IPS-18a (cell line): Measurements from ENCODE around the gene PBX2.
"Not testable (repeated sequence)": the region's sequence is repeated elsewhere in the genome, so short reads cannot be mapped to it uniquely, and the experiment has no call there.

Experiments used
- H3K27ac ChIP-seq: one replicate; pipeline ENCODE4 v1.5.1; 2013; ENCODE audit warnings: low read length
- H3K27me3 ChIP-seq: one replicate; pipeline ENCODE4 v1.6.1; 2013; ENCODE audit warnings: mild to moderate bottlenecking, low read length; ENCODE audit not compliant: control insufficient read depth, insufficient read depth
- H3K36me3 ChIP-seq: one replicate; pipeline ENCODE4 v1.6.1; 2013; ENCODE audit warnings: low read depth, low read length; ENCODE audit not compliant: control insufficient read depth
- H3K4me1 ChIP-seq: one replicate; pipeline ENCODE4 v1.6.1; 2013; ENCODE audit warnings: low read depth, low read length; ENCODE audit not compliant: control insufficient read depth
- H3K4me3 ChIP-seq: one replicate; pipeline ENCODE4 v1.5.1; 2013; ENCODE audit warnings: low read length
- H3K9ac ChIP-seq: one replicate; pipeline ENCODE4 v1.6.1; 2013; ENCODE audit warnings: mild to moderate bottlenecking, low read length, moderate library complexity
- H3K9me3 ChIP-seq: one replicate; pipeline ENCODE4 v1.6.1; 2013; ENCODE audit warnings: low read depth, low read length; ENCODE audit not compliant: control insufficient read depth

Gene PBX2

DNA sequence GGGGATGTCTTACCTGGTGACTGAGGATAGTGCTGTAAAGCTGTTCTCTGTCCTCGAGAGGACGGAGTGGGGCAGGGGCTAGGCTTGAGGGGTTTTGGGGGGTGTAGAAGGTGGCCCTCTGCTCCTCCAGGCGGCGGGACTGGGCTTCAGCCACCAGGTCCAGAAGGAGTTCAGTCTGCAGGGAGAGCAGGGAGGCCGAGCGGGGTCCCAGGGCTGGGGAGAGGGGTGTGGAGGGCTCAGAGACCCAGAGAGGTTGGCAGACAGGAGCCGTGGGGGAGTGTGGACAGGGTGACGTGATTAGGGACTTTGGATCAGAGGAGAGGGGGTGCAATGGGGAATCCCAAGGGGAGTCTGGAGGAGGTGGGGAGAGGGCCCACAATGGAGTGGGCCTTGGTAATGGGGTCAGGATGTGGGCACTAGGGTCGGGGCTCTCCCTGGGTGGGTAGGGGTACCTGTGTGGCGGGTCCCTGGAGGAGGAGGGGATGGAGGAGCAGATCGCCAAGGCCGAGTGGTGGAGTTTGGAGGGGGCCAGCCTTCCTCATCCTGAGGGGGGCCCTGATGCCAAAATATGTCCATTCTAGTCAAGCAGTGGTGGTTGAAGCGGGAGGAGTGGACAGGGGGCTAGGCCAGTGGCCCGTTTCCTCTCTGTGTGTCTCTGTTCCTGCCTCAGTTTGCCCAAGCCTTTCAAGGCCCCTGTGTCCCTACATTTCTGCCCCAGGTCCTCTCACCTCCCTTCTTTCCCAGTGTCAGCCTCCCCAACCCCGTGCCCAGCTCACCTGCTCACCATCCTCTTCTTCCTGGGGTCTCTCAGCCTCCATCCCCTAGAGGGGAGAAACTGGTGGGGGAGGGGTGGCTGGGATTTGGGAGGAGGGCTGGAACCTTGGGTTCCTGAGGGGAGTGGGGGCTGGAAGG, 1.9 kb upstream of the PBX2 start:
- no peak overlapping the region for H3K9ac ChIP-seq
- peaks cover 36% of the 10 kb centered on the region for H3K4me1 ChIP-seq
- no peak overlapping the region for H3K4me3 ChIP-seq

DNA sequence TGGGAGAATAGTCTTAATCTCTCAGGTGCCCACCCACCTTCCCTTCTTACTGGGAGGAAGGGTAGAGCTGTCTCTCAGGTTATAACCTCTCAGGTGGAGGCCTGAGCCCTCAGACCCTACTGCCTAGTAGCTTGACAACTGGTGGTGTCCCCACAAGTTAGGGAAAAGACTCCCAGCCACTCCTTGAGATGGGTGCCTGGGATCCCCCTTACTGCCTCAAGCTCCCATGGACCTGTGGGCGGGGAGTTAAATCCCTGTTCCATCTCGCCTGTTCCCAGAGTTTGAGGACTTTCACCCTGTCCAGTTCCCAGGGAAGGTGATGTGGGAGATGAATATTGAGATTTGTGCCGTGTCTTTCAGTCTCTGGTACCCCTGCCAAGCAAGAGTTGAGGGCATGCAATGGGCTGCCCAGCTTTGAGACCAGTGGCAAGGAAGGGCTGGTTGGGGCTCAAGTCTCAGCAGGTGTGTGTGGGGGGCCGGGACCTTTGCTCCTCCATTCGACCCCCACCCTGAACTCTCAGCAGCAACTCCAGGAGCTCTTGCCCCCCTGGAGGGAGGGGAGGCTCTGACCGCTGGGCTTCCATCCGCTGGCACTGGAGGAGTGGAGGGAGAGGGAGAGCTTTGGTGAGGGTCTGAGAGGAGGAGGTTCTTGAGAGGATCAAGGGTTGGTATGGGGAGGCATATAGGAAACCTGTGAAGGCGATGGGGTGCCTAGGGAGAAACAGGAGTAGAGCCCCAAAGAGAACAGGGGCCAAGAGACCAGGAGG, 1.1 kb upstream of the PBX2 start:
- no peaks in the 10 kb centered on the region for H3K27me3 ChIP-seq
- peaks cover 19% of the 10 kb centered on the region for H3K36me3 ChIP-seq
- no peaks in the 10 kb centered on the region for H3K9me3 ChIP-seq
- H3K4me3 ChIP-seq = no peak overlapping the region
- peaks cover 34% of the 10 kb centered on the region for H3K4me1 ChIP-seq
- H3K9ac ChIP-seq = no peak overlapping the region
- H3K27ac ChIP-seq = no peak overlapping the region

More for the DNA sequence above, 1.9 kb upstream of the PBX2 start:
- Histone ChIP-seq H3K36me3 (peaks cover 10% of the 10 kb centered on the region), H3K27me3 (no peaks in the 10 kb centered on the region), H3K27ac (no peak overlapping the region), H3K9me3 (no peaks in the 10 kb centered on the region)

DNA sequence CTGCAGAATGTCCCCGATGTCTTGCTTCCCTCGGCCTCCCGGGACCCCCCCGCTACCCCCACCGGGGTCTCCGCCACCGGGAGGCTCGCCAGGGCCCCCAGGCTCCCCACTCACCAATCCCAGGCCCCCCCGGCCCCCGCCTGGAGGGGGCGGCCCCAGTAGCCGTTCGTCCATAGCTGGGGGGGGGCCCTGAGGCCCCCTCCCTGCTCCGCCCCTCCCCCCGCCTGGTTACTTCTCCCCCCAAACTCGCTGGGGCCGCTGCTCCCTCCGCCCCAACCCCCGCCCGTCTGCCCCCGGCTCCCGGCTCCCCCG, 304 bp downstream of the PBX2 start:
- peaks cover 19% of the 10 kb centered on the region for H3K36me3 ChIP-seq
- peaks cover 31% of the 10 kb centered on the region for H3K4me1 ChIP-seq
- peak overlapping the region; percentile 39 for H3K27ac ChIP-seq
- H3K27me3 ChIP-seq = no peaks in the 10 kb centered on the region
- H3K9ac ChIP-seq = peak overlapping the region; percentile 78
- no peaks in the 10 kb centered on the region for H3K9me3 ChIP-seq
- H3K4me3 ChIP-seq = peak overlapping the region; percentile 77

DNA sequence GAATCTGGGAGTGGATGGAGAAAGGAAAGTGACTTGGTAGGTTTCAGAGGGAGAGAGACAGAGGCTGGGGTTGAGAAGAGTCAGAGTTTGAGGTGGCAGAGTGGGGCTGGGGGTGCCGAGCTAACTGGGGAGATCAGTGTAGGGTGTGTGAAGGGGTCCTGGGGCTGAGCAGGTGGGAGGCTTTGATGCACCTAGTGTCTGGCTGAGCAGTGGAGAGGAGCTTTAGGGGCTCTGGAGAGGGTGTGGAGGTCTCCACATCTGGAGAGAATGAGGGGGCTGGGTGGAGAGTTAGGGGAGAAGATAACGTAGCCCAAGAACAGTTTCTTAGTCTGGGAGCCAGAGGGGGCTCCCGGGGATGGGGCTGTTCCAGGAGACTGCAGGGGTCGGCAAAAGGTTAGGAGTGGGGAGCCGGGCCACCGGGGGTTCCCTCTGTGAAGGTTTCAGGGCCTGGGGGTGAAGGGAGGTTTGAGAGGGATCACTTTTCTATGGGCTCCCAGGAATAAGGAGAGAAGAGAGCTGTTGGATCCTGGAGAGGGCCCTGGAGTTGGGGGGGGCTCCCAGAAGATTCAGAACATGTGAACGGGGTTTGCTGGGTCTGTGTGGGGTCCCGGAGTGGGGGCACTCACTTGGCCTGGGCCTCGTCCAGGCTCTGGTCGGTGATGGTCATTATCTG, 797 bp downstream of the PBX2 start:
- Histone ChIP-seq H3K4me3 (peak overlapping the region; percentile 77), H3K9me3 (no peaks in the 10 kb centered on the region), H3K4me1 (peaks cover 26% of the 10 kb centered on the region), H3K27ac (peak overlapping the region; percentile 39), H3K9ac (peak overlapping the region; percentile 78), H3K36me3 (peaks cover 19% of the 10 kb centered on the region), H3K27me3 (no peaks in the 10 kb centered on the region)

DNA sequence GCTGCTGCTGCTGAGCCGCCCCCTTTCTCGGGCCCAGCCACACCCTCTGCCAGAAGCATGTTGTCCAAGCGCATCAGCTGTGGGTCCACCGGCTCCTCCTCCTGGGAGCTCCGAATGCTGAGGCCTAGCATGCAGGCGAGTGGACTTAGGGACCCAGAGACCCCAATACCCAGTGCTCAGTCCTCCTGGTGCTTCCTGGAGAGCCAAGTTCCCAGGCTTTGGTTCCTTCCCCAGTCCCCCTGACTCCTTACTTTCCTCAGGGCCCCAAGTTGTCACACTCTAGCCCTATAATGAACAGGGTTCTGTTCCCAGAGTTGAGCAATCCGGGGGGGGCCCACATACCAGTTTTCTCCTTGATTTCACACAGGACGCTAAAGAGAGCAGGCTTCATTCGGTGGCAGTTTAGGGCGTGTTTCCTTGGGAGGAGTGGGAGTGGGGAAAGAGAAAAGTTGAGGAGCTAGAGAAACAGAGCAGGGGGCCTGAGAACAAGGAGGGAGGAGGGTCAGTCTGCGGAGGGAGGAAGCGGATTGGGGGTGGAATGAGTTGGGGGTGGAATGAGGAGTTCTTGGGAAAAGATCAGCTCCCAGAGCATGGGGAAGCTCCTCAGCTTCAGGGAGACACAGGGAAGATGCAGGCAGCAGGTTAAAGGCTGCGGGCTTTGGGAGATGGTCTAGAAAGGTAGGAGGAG, 1.5 kb downstream of the PBX2 start:
- Histone ChIP-seq H3K4me3 (peak overlapping the region; percentile 77), H3K4me1 (peaks cover 22% of the 10 kb centered on the region), H3K27ac (no peak overlapping the region), H3K9ac (peak overlapping the region; percentile 78), H3K36me3 (peaks cover 19% of the 10 kb centered on the region), H3K9me3 (no peaks in the 10 kb centered on the region), H3K27me3 (no peaks in the 10 kb centered on the region)

DNA sequence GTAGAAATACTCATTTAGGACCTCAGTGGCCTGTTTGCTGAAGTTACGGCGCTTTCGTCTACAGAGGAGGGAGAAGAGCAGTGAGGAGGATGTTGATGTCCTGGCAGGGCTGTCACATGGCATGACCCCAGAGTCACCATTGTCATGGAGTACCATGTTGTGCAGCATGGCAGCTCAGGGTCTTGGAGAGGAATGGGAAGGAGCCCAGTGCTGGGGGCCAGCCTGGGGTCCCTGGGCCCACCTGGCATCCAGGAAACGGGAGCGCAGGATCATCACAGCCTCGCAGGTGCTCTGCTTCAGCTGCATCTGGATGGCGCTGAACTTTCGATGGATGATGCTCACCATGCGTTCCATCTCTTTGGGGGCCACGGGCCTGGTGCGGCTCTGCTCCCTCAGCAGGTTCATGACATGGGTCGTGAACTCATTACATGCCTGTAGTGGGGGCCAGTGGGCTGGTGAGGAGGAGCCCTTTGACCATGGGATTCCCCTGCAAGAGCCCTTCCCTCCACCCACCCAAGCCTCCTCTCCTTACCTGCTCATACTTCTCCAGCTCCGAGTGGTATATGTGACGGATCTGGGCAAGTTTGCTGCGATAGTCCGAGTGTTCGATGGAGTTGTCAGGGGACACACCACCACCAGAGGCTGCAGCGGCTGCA, 2.1 kb downstream of the PBX2 start:
- H3K9ac ChIP-seq, H3K9me3 ChIP-seq, H3K27ac ChIP-seq, H3K27me3 ChIP-seq: not testable (repeated sequence)
- H3K36me3 ChIP-seq = peaks cover 19% of the 10 kb centered on the region
- peaks cover 20% of the 10 kb centered on the region for H3K4me1 ChIP-seq
- peak overlapping the region; percentile 77 for H3K4me3 ChIP-seq

DNA sequence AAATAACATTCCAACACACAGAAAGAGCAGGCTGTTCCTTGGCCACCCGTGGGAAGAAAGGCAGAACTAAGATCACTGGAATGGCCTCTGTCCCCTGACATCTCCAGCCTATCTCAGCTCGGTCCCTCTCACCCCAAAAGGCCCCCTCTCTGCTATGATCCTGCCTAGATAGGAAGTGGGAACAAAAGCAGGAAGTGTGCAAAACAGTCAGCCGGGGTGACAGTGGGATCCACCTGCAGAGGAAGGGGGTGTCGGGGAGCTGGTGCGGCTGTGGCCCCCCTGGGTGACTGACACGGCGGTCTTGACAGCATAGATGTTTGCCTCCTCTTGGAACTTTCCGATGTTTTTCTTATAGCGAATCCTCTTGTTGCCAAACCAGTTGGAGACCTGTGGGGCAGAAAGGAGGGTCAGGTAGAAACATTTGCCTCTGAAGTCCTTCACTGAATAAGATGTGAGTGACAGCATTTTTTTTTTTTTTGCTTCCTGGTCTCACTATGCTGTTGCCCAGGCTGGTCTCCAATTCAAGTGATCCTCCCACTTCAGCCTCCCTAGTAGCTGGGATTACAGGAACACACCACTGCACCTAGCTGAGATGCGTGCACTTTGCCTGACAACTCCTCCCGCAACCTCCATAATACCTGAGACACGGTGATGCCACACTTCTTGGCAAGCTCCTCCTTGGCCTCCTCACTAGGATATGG, 2.8 kb downstream of the PBX2 start:
- no peak overlapping the region for H3K9ac ChIP-seq
- H3K9me3 ChIP-seq = no peaks in the 10 kb centered on the region
- no peak overlapping the region for H3K4me3 ChIP-seq
- peaks cover 14% of the 10 kb centered on the region for H3K4me1 ChIP-seq
- H3K36me3 ChIP-seq = peaks cover 19% of the 10 kb centered on the region
- H3K27ac ChIP-seq = no peak overlapping the region
- no peaks in the 10 kb centered on the region for H3K27me3 ChIP-seq

DNA sequence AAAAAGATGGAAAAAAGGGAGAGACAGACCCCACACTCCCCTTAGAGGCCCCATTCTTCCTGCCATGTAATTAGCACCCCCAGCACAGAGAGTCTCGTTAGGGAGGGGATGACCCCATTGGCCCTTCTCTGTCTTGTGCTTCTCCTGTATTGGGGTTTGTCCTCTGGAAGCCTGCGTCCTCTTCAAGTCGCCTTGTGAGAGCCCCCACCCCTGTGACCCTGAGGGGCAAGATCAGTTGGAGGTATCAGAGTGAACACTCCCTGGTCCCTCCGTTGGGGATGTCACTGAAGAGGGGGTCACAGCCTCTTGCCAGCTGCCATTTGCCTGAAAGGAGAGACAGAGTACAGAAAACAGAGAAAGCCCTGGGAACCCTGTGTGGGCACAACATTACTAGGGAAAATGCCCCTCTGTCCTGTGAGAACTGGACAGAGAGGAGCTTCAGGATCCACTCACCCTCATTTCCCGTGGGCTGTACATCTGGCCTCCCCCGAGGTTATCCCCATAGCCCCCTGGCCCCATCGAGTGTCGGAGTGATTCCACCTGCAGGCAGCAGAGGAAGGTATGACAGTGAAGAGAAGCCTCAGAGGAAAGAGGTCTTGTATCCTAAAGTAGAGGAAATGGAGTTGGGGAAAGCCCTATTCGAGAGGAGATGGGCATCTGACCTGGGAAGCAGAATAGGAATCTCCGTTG, 3.7 kb downstream of the PBX2 start:
- H3K4me3 ChIP-seq, H3K9me3 ChIP-seq, H3K27me3 ChIP-seq, H3K9ac ChIP-seq, H3K27ac ChIP-seq: not testable (repeated sequence)
- Histone ChIP-seq H3K36me3 (peaks cover 21% of the 10 kb centered on the region), H3K4me1 (peaks cover 12% of the 10 kb centered on the region)

DNA sequence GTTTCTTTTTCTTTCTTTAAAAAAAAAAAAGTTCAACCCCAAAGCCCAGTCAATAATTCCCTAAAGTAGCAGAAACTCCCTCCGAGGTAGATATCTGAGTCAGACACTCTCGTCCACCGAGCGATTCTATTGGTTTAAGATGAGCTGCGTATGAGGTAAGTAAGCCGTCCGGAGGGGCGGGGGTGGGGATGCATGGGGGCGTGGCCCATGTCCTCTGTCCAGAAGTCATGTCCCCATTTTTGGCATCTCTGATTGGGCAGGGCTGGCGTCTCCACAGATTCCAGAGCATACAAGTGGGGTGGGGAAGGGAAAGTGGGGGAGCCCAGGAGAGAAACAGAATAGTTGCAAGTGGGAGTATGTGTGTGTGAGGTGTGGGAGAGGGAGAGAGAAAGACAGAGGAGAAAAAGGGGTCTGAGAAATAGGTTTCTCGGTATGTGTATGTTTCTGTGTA, 4.3 kb downstream of the PBX2 start:
- H3K9ac ChIP-seq, H3K4me3 ChIP-seq, H3K4me1 ChIP-seq, H3K9me3 ChIP-seq, H3K27ac ChIP-seq, H3K27me3 ChIP-seq: not testable (repeated sequence)
- H3K36me3 ChIP-seq = peaks cover 26% of the 10 kb centered on the region

DNA sequence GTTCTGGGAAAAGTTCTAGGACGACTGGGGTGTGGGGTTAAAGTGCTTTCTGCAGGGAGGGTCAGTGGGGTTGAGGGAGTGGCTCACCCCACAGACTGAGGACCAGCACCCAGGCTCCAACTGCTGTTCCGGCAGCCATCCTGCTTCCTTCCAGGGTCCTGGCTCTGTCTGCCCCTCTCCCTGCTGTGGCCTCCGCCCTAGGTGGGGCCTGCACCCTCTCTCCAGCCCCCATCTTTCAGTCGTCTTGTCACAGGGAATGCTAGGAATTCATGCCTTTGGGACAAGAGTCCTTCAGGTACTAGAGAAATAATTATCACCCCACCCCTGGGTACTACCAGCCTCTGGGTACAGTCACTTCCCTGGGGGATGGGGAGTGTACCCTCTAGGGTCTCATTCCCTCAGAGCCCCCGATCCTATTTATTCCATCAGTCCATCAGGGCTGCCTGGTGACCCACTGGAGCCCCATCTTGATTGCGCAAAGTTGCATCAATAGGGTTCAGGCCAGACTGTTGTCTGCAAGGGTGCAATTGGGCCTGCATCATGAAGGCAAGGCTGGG, 5.8 kb downstream of the PBX2 start, which contains the start of gene AGER:
Gene AGER (minus strand): TSS at position 170 of the 557 bp plus-strand sequence. CDS start 31 bp downstream, at position 139.
- Histone ChIP-seq H3K36me3 (peaks cover 32% of the 10 kb centered on the region), H3K27ac (no peak within 1 kb of the TSS), H3K4me1 (peaks cover 8% of the 10 kb centered on the region), H3K27me3 (no peaks in the 10 kb centered on the region), H3K4me3 (no peak within 1 kb of the TSS), H3K9me3 (no peaks in the 10 kb centered on the region), H3K9ac (no peak within 1 kb of the TSS)
